ENCODE data around the gene KLHL22.

- TF ChIP-seq CTCF (IDR thresholded peaks at IDR 0.05): no peak
- TF ChIP-seq ZFX (IDR thresholded peaks at IDR 0.05; ENCODE audit: borderline replicate concordance): no peak
These were observed 36.4 kb downstream of the KLHL22 start for GRCh38 chr22:20459152-20459542.
